ENCODE results near the gene ARID4B. TPM values are rescaled to one million over a fixed set of nuclear protein-coding genes. Genes with fewer than 3 reads are reported as not detected.

The ARID4B gene
- total RNA-seq, 1 experiment from 2014 or later = 56.6 TPM

GRCh38 chr1:235329139-235329902 lies 1.3 kb upstream of the ARID4B start:
- CTCF ChIA-PET = interaction anchor here (1.0 to 1.8 kb wide), 2 partner anchors 33 to 86 kb away, joined by 3 to 6 read pairs; no protein-coding TSS in a partner anchor
- intact Hi-C loops (cut with micrococcal nuclease; ENCODE audit: unreplicated experiment) = loop anchor here (2.0 to 5.0 kb wide), 3 partner anchors 37 to 173 kb away; partner anchors contain the start of genes B3GALNT2 and TBCE
- H3K4me1 Mint-ChIP-seq (ENCODE audit: low read depth, unreplicated experiment) = peaks cover 14% of the 10 kb centered on the region
- BruUV-seq (replicated peaks) = no TSS peak
- TF ChIP-seq CTCF (IDR thresholded peaks at IDR 0.05; ENCODE audit: unreplicated experiment) = no peak
- no peak overlapping the region for H3K27ac Mint-ChIP-seq (ENCODE audit: unreplicated experiment)
- H3K4me3 Mint-ChIP-seq (ENCODE audit: low read depth, unreplicated experiment) = no peak overlapping the region
- H3K36me3 Mint-ChIP-seq (ENCODE audit: insufficient read depth, unreplicated experiment) = no peaks in the 10 kb centered on the region
- DNase-seq = peak; percentile 46
- H3K9me3 Mint-ChIP-seq (ENCODE audit: low read depth, unreplicated experiment) = no peaks in the 10 kb centered on the region
- no peaks in the 10 kb centered on the region for H3K27me3 Mint-ChIP-seq (ENCODE audit: unreplicated experiment)

GRCh38 chr1:235328271-235329138 lies 526 bp upstream of the ARID4B start, which contains the start of gene GGPS1:
TSS of gene GGPS1 (plus strand) at chr1:235328570. CDS start at chr1:235335265, 6,695 bp downstream.
- H3K27me3 Mint-ChIP-seq (ENCODE audit: unreplicated experiment) = no peaks in the 10 kb centered on the region
- CTCF ChIA-PET = interaction anchor here (0.6 to 1.8 kb wide), 10 partner anchors 11 to 269 kb away, joined by 3 to 6 read pairs (median 4); partner anchors contain the start of gene TBCE
- H3K27ac Mint-ChIP-seq (ENCODE audit: unreplicated experiment) = no peak within 1 kb of the TSS
- no peaks in the 10 kb centered on the region for H3K36me3 Mint-ChIP-seq (ENCODE audit: insufficient read depth, unreplicated experiment)
- TF ChIP-seq CTCF (IDR thresholded peaks at IDR 0.05; ENCODE audit: unreplicated experiment) = no peak
- H3K4me3 Mint-ChIP-seq (ENCODE audit: low read depth, unreplicated experiment) = no peak within 1 kb of the TSS
- no peaks in the 10 kb centered on the region for H3K9me3 Mint-ChIP-seq (ENCODE audit: low read depth, unreplicated experiment)
- BruUV-seq (replicated peaks) = TSS peak; percentile 43
- intact Hi-C loops (cut with micrococcal nuclease; ENCODE audit: unreplicated experiment) = loop anchor here (1.0 to 5.0 kb wide), 4 partner anchors 38 to 174 kb away; partner anchors contain the start of genes B3GALNT2 and TBCE
- DNase-seq = peak; percentile 95
- H3K4me1 Mint-ChIP-seq (ENCODE audit: low read depth, unreplicated experiment) = peaks cover 14% of the 10 kb centered on the region

GRCh38 chr1:235326719-235327558 lies 1.0 kb downstream of the ARID4B start:
- intact Hi-C loops (cut with micrococcal nuclease; ENCODE audit: unreplicated experiment) = loop anchor here (5.0 kb wide), 1 partner anchor 175 kb away; the partner anchor contains the start of gene B3GALNT2
- CTCF ChIA-PET = no interaction called here
- Mint-ChIP-seq H3K9me3 (ENCODE audit: low read depth, unreplicated experiment) (no peaks in the 10 kb centered on the region), H3K27me3 (ENCODE audit: unreplicated experiment) (no peaks in the 10 kb centered on the region), H3K4me1 (ENCODE audit: low read depth, unreplicated experiment) (peaks cover 23% of the 10 kb centered on the region), H3K27ac (ENCODE audit: unreplicated experiment) (no peak overlapping the region), H3K36me3 (ENCODE audit: insufficient read depth, unreplicated experiment) (peaks cover 5% of the 10 kb centered on the region), H3K4me3 (ENCODE audit: low read depth, unreplicated experiment) (no peak overlapping the region)
- DNase-seq = peak; percentile 35
- TF ChIP-seq CTCF (IDR thresholded peaks at IDR 0.05; ENCODE audit: unreplicated experiment) = no peak
- BruUV-seq (replicated peaks) = no TSS peak
